GM18505 (cell line): ENCODE results near the gene ABLIM2.

ENCODE experiments used
- ATAC-seq: cut with Tn5 transposase; IDR thresholded peaks from one replicate; pipeline ENCODE4 v1.9.1; 2021; ENCODE audit not compliant: unreplicated experiment
- POLR2A ChIP-seq: IDR thresholded peaks from 4 replicates; pipeline ENCODE4 v1.6.1; 2011; ENCODE audit warnings: borderline replicate concordance; ENCODE audit not compliant: insufficient read depth, insufficient read length; ENCODE audit errors: extremely low read depth

Gene ABLIM2

GRCh38 chr4:8198906-8199593 lies 40.4 kb upstream of the ABLIM2 start, which contains the start of gene SH3TC1:
SH3TC1 (plus strand) TSS chr4:8199290; CDS start chr4:8205195, 5,905 bp downstream.
- TF ChIP-seq POLR2A, result peak; percentile 77
- peak; percentile 73 for ATAC-seq

DNA sequence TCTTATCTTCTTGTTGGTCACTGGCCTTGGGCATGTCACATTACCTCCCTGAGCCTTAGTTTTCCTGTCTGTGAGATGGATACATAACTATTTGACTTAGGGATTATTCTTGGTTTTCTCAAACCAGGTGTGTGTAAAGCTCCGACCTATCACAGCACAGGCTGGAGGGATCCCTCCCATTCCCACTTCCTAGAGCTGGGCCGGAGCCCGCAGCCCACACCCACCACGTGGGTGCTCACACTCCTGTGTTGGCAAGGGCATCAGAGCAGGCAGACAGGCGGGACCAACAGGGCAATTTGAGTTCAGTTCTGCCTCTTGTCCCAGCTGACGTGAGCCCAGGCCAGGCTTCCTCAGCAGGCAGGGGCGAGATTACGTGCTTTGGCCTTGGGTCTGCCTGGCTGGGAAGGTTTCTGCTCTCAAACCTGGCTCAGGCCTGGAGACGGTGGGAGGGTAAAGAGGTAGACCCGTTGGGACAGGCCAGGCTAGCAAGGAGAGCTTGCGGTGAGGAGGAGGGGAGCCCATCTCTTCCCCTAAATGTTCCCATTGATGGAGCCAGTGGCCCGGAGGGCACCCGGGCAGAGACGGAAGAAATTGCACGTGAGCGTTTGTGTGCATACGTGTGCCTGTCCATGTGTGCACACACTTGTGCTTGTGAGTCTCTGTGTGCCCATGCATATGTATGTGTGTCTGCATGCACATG lies 39.7 kb upstream of the ABLIM2 start:
- ATAC-seq, result peak; percentile 0
- no peak for TF ChIP-seq POLR2A

DNA sequence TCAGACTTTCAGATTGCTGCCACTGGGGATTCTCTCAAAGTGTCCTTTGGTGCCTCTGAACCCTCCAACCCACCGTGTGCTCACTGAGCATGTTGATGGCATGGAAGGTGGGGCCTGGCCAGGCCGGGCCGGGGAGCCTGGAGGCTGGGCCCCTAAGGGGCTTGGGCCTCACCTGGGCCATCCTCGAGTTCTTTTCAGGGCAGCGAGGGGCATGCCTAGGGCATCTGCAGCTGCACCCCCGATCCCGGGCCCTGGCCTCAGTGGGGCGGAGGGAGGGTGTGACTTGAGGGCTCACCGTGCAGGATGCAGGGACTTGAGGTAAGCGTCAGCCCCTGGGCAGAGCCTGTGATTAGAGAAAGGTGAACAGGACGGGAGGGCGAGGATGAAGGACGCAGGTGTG lies 38.9 kb upstream of the ABLIM2 start:
- TF ChIP-seq POLR2A, result no peak
- no peak for ATAC-seq

- ATAC-seq, result no peak
- no peak for TF ChIP-seq POLR2A
Measured at GRCh38 chr4:8195841-8196458, 37.3 kb upstream of the ABLIM2 start.

- no peak for ATAC-seq
- no peak for TF ChIP-seq POLR2A
Measured at GRCh38 chr4:8195431-8195830, 36.8 kb upstream of the ABLIM2 start.

- ATAC-seq, result no peak
Measured at GRCh38 chr4:8194306-8195242, 36.0 kb upstream of the ABLIM2 start.

GRCh38 chr4:8192748-8193738 lies 34.4 kb upstream of the ABLIM2 start:
- peak; percentile 89 for ATAC-seq
- no peak for TF ChIP-seq POLR2A

More at GRCh38 chr4:8194306-8195242, 36.0 kb upstream of the ABLIM2 start:
- TF ChIP-seq POLR2A, result no peak

GRCh38 chr4:8191136-8191747 lies 32.6 kb upstream of the ABLIM2 start:
- ATAC-seq, result no peak
- no peak for TF ChIP-seq POLR2A

GRCh38 chr4:8189551-8190466 lies 31.2 kb upstream of the ABLIM2 start:
- no peak for TF ChIP-seq POLR2A
- no peak for ATAC-seq

DNA sequence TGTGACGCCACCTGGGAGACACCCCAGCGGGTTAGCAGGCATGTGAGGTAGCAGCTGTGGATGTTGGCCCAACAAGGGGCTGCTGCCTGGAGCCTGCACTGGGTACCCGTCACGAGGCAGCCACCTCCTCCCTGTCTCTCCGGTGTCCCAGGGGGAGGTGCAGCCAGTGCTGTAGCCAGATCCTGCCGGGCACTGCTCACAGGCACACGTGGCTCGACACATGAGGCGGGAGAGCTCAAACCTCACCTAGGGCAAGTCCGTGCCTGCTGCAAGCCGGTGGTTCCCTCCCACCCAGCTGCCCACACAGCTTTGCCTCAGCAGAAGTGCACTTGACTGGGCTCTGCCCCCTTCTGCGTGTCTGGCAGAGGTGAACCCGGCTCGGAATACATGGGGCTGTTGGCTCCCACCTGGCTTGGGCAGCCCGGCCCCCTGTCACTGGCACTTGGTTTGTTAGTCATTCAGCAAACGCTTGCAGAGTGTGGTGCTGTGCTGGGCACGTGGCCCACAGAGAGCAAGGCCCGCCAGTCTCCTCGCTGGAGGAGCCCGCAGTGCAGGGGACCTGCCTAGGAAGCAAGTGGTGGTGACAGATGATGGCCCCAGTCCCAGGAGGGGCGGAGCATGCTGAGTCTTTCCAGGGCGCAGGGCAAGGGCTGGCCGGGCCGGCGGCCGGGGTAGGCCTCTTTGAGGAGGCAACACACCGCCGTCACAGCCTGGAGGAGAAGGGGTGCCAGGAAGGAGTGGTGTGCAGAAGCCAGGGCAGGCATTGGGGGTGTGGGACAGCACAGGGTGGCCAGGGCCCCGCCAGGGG lies 30.3 kb upstream of the ABLIM2 start:
- no peak for ATAC-seq
- no peak for TF ChIP-seq POLR2A
